ENCODE results near the gene ENDOV.

The ENDOV gene

DNA sequence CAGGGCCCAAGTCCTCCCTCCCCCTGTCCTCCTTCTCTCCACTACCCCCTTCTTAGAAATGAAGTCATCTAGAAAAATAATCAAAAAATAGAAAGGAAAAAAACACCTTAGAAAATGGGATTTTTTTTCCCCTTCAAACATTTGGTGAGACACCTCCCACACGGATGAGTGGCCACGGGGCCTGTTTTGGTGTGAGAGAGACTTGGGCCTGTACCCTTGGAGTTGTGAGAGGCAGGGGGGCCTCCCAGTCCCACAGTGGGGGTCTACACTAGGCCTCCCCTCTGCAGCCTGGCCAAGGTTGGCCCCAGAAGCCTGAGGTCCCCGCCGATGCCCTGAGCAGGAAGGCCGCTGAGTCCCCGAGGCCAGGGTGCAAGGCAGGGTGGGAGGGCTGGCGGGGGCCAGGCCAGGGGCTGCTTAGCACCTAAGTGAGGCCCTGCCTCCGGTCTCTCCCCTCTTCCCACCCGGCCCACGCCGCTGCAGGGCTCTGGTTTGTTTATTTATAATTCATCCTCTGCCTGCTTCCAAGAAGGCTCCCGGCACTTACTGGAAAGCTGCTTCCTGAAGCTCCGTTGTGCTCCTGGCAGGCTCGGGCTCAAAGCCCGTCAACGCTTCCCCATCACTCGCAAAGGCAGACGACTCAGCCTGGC, 35.1 kb downstream of the ENDOV start:
- DNase-seq (ENCODE audit: low read depth in 2 of 2) = no peak

DNA sequence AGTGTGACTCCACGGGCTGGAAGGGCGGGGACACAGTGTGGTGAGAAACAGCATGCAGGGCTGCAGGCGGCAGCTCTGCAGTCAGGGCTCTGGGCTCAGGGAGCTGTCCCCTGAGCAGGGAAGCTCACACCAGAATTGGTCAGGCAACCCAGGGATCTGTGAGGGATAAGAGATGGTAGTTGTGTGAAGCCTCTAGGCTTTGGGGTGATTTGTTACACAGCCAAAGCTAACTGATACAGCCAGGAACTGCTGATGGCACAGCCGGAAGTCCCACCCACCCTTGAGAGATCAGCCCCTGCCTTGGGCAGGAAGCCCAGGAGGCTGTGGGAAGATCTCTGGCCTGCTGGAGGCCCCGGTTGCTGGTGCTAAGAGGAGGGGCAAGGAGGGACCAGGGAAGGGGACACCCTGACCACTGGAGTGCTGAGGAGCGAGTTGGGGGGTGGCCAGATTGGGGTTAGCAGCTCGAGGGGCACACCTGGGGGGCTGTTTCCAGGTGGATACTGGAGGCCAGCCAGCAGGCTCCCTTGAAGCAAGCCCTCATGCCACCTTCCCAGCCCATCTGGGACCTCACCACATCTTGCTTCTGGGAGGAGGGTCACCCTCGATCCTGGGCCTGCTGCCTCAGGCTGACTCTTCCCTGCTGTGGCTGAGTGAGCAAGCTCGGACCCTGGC, 36.3 kb downstream of the ENDOV start:
- no peak for DNase-seq (ENCODE audit: low read depth in 2 of 2)

DNA sequence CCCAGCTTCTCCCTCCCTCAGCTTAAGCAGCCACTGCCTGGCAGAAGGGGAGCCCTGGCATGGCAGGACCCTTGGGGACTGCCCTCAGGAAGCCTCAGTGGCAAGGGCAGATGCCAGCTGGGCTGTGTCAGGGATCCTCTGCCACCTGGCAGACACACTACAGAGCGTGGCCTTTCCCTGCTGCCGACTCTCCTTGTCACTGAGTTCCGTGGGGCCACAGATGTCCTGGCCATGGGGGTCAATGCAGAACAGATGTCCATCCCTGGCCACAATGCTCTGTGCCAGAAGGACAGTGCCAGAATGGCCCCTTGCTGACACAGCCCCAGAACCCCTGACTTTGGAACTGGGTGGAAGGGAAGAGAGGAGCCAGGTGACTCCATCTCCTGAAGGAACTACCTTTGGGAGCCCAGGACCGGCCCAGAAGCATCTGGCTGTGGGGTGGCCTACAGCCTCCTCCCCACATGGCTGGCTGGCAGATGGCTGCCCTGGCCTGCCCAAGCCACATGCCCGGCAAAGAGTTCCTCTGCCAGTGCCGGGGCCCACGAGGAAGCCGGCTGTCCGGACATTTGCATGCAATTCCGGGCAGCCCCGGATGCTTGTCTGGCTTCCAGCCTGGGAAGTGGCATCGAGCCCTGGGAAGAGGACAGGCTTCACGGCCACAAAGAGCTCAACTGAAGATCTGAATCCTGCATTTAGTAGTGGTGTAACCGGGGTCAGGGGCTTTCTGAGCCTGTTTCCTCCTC, 37.4 kb downstream of the ENDOV start:
- DNase-seq (ENCODE audit: low read depth in 2 of 2) = no peak

DNA sequence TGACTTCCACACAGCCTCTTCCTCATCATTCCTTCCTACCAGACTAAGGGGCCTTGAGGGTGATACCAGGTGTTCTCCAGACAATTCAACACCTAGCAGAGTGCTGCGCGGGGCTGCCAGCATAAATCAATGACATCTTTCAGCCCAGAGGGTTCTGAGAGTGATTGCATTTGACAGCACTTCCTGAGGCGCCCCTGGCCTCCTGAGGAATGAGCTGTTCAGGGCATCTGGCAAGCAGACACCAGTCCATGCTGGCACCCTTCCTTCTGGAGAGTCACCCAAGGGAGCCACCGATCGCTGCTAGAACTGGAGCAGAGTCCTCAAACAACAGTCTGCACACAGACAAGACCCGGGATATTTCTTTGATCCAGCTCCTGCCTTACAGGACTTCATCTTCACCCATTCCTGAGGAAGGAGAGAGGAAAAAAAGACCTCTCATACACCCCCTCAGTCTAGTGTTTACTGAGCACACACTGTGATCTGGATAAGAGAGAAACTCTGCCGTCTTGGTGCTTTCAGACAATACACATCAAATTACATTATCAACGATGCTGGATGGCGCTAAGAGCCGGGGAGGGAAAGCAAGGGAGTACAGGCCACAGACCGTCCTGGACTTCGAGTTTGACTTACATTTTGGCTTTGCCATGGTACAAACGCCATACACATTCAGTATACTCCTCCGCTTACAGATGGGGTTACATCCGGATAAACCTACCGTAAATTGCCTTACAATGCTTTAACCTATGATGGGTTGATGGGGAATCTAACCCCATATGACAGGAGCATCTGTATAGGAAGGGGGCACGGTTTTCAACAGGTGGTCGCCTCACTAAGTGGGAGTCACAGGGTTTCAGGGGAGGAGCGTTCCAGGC, 38.4 kb downstream of the ENDOV start:
- DNase-seq (ENCODE audit: low read depth in 2 of 2) = no peak

DNA sequence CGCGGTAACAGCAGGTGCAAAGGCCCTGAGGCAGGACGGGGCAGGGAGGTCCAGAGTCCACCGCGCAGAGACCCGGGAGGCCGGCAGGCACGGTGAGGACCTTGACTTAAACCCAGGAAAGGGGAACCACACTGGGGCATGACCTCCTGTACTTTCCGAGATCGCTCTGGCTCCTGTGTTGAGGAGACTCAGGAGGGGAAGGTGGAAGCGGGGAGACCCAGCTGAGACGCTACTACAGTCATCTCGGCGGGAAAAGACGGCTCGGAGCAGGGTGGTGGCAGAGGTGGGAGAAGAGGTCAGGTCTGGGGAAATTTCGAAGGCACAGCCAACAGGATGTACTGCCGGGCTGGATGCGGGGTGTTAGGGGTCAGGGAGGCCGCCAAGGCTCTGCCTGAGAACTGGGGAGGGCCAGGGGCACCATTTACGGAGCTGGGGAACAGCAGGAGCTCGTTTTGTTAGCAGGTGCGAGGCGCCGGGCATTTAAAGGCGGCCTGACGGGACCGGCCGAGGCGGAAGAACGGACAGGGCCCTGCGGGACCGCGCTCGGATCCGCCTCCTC, 39.1 kb downstream of the ENDOV start:
- no peak for DNase-seq (ENCODE audit: low read depth in 2 of 2)

DNA sequence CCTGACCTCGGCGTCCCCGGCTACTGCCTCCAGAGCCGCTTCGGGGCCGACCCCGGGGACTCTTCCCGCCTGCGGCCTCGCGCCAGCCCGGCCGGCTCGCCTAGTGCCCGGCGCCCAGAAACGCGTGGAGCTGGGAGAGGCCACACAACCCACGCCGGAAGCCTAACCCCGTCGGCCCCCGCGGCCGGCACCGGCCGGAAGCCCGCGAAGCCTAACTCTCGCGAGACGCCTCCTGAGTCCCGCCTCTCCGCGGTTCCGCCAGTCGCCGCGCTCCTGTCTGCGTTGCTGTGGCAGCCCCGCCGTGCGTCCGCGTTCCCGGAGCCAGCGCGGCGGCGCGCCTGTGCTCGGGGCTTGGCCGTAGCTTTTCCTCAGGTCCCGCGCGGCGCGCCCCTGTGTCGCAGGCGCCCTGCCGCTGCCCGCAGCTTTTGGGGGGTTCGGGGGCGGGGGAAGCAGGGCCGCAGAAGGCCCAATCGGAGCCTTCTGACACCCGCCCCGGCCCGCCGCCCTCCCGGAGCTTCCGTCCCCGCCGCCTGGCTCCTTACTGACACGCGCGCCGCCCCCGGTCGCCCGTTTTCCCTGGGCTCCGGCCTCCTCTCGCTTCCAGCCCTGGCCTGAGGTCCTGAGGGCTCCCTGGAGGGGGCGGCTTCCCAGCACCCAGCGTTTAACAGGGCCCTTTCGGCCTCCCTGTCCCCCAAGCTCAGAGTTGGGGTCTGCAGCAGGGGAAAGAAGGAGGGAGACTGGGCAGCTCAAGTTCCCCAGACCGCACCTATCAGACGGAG, 39.8 kb downstream of the ENDOV start:
- peak; percentile 94 to 96 for DNase-seq (ENCODE audit: low read depth in 2 of 2)

DNA sequence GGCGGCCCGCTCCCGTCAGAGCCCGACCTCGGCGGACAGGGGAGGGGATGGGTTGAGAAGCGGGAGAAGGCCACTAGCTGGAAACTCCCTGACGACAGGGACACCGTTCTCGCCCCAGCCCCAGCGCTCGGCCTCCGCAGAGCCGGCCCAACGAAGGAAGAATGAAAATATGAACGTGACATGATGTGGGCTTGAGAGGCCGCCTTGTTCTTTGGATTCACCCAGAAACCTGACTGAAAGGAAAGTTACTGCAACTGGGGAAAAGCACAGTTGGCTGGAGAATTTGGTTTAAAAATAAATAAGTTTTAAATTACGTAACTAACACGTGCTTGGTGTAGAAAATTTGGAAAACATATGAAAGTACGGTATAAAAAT, 40.4 kb downstream of the ENDOV start:
- DNase-seq (ENCODE audit: low read depth in 2 of 2) = peak in 1 of 2 donors; percentile 36

DNA sequence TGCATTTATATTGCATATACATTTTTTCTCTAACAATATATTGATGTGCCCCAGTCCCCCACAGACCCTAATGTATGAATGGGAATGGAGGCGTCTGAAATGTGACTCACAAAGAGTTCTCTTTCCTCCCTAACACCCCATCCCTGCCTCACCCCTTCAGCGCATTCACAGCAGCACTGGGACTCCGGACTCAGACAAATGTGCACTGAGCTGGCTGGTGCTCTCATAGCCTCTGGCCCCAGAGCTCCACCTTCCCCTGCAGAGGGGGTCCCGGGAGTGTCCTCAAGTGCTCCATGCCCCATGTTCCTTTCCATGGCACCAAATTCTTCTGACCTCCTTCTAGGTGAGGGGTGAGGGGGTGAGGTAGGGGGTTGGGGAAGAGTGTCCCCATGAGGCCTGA, 40.8 kb downstream of the ENDOV start:
- no peak for DNase-seq (ENCODE audit: low read depth in 2 of 2)

DNA sequence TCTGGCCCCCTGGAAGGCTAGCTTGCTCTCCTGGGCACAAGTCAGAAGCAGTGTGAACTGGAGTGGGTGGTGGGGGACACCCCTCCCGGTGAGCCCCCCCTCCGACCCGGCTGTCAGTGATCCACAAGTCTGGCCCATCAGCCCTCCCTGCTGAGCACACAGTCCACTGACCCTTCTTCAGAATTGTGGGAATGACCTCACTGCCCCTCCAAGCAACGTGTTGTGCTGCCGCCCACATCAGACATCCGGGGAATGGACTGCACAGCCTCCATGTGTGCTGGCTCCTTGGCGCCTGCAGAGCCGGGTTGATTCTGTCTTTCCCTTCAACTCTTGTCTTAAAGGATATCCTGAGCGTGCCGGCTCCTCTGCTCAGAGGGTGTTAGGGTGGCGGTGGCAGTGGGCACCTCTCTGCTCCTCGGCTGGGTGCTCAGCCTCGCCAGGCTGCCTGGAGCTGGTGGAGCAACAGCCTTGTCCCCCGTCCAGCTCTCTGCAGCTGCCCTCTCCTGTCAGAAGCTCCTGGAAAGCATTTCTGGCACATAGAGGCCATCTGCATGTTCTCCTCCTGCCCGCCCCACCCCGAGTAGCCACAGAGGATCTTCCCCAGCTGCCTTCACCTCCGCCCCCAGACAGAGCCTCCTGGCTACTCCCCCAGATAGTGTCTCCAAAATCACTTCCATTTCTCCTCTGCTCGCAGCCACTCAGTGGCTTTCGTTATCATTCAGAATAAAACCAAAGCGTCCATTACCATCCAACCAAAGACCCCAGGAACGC, 41.7 kb downstream of the ENDOV start:
- DNase-seq (ENCODE audit: low read depth in 2 of 2) = no peak

DNA sequence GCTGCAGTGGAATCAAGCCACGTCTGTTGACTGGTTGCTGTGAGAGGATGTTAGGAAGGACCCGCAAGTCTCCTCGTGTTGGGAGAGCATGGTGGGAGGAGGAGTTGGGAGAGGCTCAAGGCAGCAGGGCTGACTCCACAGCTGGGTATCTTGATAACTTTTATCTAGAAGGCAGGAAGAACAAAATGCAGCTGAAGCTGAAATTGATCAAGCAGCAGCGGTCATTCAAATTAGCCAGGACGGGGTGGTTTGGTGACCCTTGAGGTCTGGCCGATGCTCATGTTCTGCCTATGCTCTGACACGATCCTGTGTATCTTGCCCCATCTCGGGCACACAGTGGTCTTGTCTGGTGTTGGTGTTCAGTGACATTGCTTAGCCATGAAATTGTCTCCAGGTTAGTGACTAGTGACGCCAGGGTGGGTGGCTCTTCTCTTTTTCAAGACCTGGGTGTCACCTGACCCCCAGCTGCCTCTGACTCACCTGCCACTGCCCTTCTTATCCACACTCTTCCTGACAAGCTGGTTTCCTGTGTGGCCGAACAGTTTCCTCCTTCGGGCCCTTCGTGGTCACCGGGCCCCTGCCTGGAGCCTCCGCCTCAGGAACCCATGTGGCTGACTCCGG, 42.4 kb downstream of the ENDOV start:
- DNase-seq (ENCODE audit: low read depth in 2 of 2) = no peak

DNA sequence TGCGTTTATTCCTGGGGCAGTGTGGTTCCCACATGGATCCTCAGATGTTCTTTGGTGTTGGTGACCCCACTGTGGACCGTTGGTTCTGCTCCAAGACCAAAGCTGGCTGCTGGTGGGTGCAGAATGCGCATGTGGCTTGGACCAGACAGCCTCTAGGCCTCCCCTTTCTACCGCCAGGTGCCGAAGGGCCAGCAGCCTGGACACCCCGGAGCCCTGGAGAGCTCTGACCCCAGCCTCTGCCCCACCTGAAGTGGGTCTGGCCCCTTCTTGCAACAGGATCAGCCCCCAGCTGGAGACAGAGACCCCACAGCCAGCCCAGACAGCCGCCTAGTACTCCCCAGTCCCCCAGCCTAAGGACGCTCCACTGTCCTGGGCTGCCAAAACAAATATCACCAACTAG, 43.0 kb downstream of the ENDOV start:
- no peak for DNase-seq (ENCODE audit: low read depth in 2 of 2)

DNA sequence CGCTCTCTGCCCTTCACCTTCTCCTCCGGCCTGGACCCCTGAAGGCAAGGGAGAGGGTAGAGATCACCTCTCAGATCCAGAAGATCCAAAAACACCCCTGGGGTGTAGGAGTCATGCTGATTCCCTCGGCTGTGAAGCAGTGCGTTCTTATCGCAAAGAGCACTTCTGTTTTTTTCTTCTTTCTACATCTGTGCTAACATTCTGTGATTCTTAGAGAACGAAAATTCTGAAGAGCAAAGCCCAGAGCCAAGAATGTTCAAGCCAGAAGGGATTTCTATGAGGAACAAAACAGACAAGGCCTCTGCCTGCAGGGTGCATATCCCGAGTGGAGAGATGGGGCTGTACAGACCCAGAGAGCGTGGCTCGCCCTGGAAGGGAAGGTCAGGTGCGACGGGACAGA, 44.3 kb downstream of the ENDOV start:
- DNase-seq (ENCODE audit: low read depth in 2 of 2) = no peak

DNA sequence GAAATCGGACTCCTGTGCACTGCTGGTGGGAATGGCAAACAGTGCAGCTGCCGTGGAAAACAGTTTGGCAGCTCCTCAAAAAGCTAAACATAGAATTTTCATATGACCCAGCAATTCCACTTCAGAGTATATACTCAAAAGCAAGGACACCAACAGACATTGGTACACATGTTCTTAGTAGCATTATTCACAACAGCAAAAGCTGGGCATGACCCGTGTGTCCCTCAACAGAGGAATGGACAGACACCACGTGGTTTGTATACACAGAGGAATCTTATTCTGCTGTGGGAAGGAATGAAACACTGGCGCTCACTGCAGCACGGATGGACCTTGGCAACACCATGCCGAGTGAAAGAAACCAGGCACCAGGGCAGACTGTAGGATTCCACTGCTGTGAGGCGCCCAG, 45.5 kb downstream of the ENDOV start:
- DNase-seq (ENCODE audit: low read depth in 2 of 2) = no peak

DNA sequence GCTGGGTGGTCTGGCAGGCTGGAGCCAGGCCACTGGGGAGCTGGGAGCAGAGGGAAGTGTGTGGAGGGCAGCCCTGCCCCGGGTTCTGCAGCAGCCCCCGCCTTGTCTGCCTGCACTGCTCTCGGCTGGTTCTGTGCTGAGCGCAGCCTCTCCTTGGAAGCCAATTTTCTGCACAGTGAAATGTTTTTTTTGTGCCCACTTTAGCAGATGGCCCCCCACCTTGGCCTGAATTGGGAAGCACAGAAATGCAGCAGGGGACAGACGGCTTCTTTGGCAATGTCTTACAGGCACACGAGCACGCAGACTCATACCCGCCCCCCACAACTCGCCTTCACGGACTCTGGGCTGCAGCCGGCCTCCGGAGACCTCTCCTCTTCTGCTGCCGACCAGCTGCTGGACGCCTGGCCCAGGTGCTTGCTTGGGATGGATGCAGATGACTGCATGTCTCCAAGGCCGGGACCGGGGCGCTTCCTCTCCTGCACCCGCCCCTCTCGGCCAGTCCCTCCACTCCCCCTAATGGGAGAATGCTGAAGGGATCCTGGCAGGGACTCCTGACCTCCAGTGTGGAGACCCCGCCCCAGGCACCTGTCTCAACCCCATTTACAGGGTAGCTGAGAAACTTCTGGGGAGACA, 46.7 kb downstream of the ENDOV start:
- no peak for DNase-seq (ENCODE audit: low read depth in 2 of 2)

DNA sequence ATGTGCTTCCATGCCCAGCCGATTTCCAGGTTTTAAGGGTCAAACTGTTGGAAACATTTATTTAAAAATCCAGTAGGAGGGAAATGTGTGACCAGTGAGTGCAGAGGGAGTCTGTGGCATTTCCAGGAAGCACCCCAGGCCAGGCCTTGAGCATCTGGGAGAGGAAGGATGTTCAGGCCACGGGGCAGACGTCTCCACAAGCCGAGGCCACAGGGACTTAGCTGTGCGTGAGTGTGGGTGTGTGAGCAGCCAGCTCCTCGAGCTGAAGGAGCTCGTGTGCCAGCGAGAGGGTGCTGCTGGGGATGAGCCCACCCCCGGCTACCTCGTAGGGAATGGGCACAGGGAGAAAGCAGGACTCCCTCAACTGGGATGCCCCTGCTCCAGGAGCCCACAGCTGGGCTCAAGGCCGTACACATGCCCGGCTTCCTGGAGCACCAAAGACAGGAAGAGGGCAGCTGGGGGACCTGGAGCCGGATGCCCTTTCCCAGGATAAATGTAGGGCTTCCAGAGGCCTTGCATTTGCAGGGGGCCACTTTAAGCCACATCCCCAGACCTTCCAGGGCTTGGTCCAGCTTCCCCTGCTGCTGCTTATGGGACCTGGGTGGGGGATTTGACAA, 48.9 kb downstream of the ENDOV start:
- no peak for DNase-seq (ENCODE audit: low read depth in 2 of 2)

DNA sequence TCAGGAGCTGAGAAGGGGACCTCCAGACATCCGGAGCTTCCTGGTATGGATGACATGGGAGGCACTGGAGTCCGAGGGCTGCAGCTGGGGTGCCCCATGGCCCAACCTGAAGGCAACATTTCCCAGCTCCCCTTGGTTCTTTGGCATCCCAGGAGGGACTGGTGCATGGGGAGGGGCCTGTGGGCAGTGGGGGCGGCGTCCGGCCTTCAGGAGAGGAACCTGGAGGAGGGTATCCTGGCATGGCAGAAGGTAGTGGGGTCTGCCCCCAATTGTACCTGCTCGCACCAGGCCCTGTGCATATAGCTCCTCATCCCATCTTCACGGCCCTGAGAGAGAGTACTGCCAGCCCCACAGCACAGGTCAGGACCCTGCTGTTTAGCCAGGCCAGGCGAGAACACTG, 49.5 kb downstream of the ENDOV start:
- DNase-seq (ENCODE audit: low read depth in 2 of 2) = no peak

DNA sequence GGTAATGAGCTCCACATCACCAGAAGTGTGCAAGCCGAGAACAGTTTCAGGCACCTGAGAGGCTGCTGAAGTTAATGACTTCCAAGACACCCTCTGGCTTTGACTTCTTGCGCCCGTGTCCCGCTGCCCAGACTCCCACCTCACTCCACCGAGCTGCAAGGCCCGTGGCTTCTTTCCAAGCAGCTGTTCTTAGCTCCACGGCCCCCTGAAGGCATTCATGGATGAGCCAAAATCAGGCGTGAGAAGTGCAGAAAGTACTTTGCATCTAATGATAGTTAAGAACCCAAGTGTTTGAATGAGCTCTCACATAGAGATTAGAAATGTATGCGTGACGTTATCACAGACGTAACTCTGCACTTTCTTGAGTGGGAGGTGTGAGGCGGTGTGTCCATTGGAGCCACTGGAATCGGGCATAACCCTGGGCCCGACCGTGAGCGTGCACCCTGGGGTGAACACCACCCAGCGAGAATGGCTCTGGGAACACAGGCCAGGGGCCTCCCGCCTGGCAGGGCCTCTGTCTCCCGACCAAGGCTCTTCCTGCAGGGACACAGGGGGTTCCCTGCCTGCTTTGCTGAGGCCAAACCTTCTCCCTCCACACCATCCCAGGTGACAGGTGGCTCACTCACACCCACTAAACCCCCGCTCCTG, 50.5 kb downstream of the ENDOV start:
- DNase-seq (ENCODE audit: low read depth in 2 of 2) = no peak

DNA sequence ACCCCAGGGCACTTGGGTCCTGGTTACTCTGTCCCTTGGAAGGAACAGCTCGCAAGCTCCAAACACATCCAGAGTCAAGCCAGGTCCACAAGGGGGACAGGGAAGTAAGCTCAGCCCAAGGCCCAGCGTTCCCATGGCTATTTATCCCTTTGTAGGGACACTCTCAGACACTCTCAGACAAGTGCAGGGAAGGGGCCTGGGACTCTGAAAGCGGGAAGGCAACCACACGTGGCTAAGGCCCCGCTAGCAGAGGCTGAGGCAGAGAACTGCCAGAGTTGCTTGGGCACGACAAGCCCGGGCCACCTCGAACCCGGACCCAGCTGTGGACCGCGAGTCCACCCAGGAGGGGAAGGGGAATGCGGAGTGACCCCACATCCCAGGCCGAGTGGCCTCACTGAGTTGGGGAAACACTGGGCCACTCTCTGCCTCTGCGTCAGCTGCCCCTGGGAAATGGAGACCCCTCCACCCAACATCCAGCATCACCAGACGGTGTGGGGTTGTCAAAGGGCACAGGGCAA, 51.3 kb downstream of the ENDOV start:
- DNase-seq (ENCODE audit: low read depth in 2 of 2) = no peak
